Astrocyte (in vitro differentiated cells and primary cell): Measurements from ENCODE around the gene CACNA1C. TPM values are rescaled to one million over a fixed set of nuclear protein-coding genes. Genes with fewer than 3 reads are reported as not detected.

ENCODE experiments used
- DNase-seq: peaks from one replicate; pipeline ENCODE4 v3.0.0-alpha.2; 2010; ENCODE audit warnings: low read depth
- FAIRE-seq: peaks from 2 replicates; lab custom pipeline; 2011; peaks lifted over from hg19 to GRCh38; lab: Jason Lieb, UNC
- H2AFZ ChIP-seq: 2 replicates; pipeline ENCODE4 v1.6.0; 2012; ENCODE audit warnings: low read depth, low read length, inconsistent platforms
- H3K27ac ChIP-seq: 2 replicates; pipeline ENCODE4 v1.5.1; 2011; ENCODE audit warnings: low read depth, low read length, inconsistent platforms
- H3K27me3 ChIP-seq: 2 replicates; pipeline ENCODE4 v1.6.0; 2011; ENCODE audit warnings: low read length, inconsistent platforms; ENCODE audit not compliant: insufficient read depth
- H3K36me3 ChIP-seq: 2 replicates; pipeline ENCODE4 v1.5.1; 2011; ENCODE audit warnings: low read length, inconsistent platforms; ENCODE audit not compliant: insufficient read depth
- H3K4me1 ChIP-seq: 2 replicates; pipeline ENCODE4 v1.5.1; 2011; ENCODE audit warnings: low read length, inconsistent platforms; ENCODE audit not compliant: insufficient read depth
- H3K4me2 ChIP-seq: 2 replicates; pipeline ENCODE4 v1.6.0; 2012; ENCODE audit warnings: low read length, inconsistent platforms
- H3K4me3 ChIP-seq: 2 replicates; pipeline ENCODE4 v1.5.1; 2011; ENCODE audit warnings: low read depth, mild to moderate bottlenecking, low read length, inconsistent platforms; ENCODE audit not compliant: insufficient read depth
- H3K79me2 ChIP-seq: 2 replicates; pipeline ENCODE4 v1.6.0; 2012; ENCODE audit warnings: mild to moderate bottlenecking, low read length, inconsistent platforms; ENCODE audit not compliant: insufficient read depth
- H3K9ac ChIP-seq: 2 replicates; pipeline ENCODE4 v1.6.0; 2012; ENCODE audit warnings: mild to moderate bottlenecking, low read length, inconsistent platforms
- H3K9me3 ChIP-seq: 2 replicates; pipeline ENCODE4 v1.5.1; 2012; ENCODE audit warnings: low read depth, mild to moderate bottlenecking, low read length, inconsistent platforms; ENCODE audit not compliant: insufficient read depth
- H4K20me1 ChIP-seq: 2 replicates; pipeline ENCODE4 v1.6.0; 2012; ENCODE audit warnings: low read length, inconsistent platforms; ENCODE audit not compliant: insufficient read depth
- H3K27ac Mint-ChIP-seq: one replicate; pipeline ENCODE4 v1.8.0; 2021; ENCODE audit warnings: mild to moderate bottlenecking, mixed read lengths; ENCODE audit not compliant: unreplicated experiment
- H3K27me3 Mint-ChIP-seq: one replicate; pipeline ENCODE4 v1.8.0; 2021; ENCODE audit warnings: low read depth, mixed read lengths; ENCODE audit not compliant: unreplicated experiment
- H3K36me3 Mint-ChIP-seq: one replicate; pipeline ENCODE4 v1.8.0; 2021; ENCODE audit warnings: low read depth, mixed read lengths; ENCODE audit not compliant: unreplicated experiment
- H3K4me1 Mint-ChIP-seq: one replicate; pipeline ENCODE4 v1.8.0; 2021; ENCODE audit warnings: low read depth, mixed read lengths; ENCODE audit not compliant: unreplicated experiment
- H3K4me3 Mint-ChIP-seq: one replicate; pipeline ENCODE4 v1.8.0; 2021; ENCODE audit warnings: mild to moderate bottlenecking, moderate library complexity, mixed read lengths; ENCODE audit not compliant: unreplicated experiment
- H3K9me3 Mint-ChIP-seq: one replicate; pipeline ENCODE4 v1.8.0; 2021; ENCODE audit warnings: mild to moderate bottlenecking, mixed read lengths; ENCODE audit not compliant: unreplicated experiment
- EZH2 ChIP-seq: IDR thresholded peaks from 2 replicates; pipeline ENCODE4 v1.6.1; 2012; ENCODE audit warnings: mild to moderate bottlenecking, low read length, inconsistent platforms; ENCODE audit not compliant: insufficient read depth
- total RNA-seq: library from RNA; stranded (reverse); gene quantifications from 2 replicates; pipeline ENCODE4 v1.2.1, GENCODE V29; 2021
- TF ChIP-seq, protein P1 (sequence below): IDR thresholded peaks from 2 replicates; pipeline ENCODE4 v1.5.1; 2011; ENCODE audit warnings: low read depth, mild to moderate bottlenecking, inconsistent platforms, low read length, moderate library complexity; ENCODE audit not compliant: insufficient read depth

The CACNA1C gene
- total RNA-seq, 1 donor from 2014 or later = 2.1 TPM

DNA sequence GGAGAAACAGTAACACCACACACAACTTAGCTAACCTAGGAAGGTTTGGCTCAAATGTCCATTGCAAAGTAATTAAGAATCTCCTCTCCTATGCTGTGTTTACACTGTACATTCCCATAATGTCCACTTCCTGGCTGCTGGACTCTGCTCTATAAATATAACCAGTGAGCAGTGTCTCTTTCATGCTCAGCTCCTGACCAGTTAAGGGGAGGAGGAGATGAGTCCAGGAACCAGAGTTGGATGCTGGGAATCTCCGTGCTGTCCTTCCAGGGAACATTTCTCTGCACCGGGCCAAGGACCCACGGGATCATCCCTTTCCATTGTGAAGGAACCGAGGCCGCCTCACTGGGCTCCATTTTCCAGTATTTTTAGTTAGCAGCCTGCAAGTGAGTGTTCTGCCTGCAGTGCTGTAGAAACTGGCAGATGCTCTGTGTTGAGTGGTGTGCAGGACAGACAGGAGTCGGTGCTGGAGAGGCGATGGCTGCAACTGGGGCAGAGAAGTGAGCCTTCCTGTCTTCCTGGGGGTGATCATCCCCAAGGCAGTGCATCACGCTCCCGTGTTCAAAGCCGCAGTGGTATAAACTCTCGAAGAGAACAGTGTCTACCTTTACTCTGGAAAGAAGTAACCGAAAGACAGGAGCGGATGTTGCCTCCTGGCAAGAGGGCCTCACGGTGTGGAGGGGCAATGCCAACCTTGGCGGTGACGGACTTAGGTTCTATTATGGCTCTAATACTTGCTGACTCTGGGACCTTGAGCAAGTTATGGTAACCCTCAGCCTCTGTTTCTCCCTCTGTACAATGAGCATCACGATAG, 195.5 kb downstream of the CACNA1C start:
- DNase-seq = peak; percentile 59
- no peaks in the 10 kb centered on the region for H3K36me3 Mint-ChIP-seq
- Histone ChIP-seq H3K27ac (no peak overlapping the region), H3K36me3 (no peaks in the 10 kb centered on the region), H4K20me1 (no peaks in the 10 kb centered on the region), H3K9me3 (no peaks in the 10 kb centered on the region), H3K4me1 (peaks cover 27% of the 10 kb centered on the region), H2AFZ (peak overlapping the region; percentile 23), H3K4me3 (no peak overlapping the region), H3K4me2 (peak overlapping the region; percentile 42), H3K9ac (no peak overlapping the region), H3K27me3 (no peaks in the 10 kb centered on the region), H3K79me2 (no peaks in the 10 kb centered on the region)
- peak; percentile 9 for FAIRE-seq
- H3K27me3 Mint-ChIP-seq = peaks cover 22% of the 10 kb centered on the region
- TF ChIP-seq, protein P1, sequence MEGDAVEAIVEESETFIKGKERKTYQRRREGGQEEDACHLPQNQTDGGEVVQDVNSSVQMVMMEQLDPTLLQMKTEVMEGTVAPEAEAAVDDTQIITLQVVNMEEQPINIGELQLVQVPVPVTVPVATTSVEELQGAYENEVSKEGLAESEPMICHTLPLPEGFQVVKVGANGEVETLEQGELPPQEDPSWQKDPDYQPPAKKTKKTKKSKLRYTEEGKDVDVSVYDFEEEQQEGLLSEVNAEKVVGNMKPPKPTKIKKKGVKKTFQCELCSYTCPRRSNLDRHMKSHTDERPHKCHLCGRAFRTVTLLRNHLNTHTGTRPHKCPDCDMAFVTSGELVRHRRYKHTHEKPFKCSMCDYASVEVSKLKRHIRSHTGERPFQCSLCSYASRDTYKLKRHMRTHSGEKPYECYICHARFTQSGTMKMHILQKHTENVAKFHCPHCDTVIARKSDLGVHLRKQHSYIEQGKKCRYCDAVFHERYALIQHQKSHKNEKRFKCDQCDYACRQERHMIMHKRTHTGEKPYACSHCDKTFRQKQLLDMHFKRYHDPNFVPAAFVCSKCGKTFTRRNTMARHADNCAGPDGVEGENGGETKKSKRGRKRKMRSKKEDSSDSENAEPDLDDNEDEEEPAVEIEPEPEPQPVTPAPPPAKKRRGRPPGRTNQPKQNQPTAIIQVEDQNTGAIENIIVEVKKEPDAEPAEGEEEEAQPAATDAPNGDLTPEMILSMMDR = no peak
- TF ChIP-seq EZH2 = no peak
- no peak overlapping the region for H3K4me3 Mint-ChIP-seq
- H3K4me1 Mint-ChIP-seq = peaks cover 23% of the 10 kb centered on the region
- no peak overlapping the region for H3K27ac Mint-ChIP-seq
- H3K9me3 Mint-ChIP-seq = no peaks in the 10 kb centered on the region

DNA sequence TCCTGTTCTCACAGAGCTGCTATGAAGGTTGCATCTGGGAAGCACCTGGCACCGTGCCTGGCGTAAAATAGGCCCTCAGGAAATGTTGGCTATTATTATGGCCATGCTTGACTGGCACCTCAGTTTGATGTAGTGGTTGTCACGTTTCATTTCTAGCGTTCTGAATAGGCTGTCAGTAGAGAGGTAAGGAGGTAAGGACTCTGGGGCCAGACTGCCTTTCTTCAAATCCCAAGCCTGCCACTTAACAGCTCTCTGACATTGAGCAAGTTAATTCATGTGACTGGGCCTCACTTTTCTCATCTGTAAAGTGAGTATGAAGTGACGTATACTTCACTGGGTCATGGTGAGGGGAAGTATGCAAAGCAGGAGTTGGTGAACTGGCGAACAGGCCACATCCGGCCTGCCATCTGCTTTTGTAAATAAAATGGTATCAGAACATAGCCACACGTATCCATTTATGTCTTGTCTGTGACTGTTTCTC, 196.2 kb downstream of the CACNA1C start:
- no peaks in the 10 kb centered on the region for H3K36me3 ChIP-seq
- TF ChIP-seq, protein P1 = no peak
- no peak for TF ChIP-seq EZH2
- H3K27me3 ChIP-seq = no peaks in the 10 kb centered on the region
- H3K4me1 Mint-ChIP-seq = peaks cover 17% of the 10 kb centered on the region
- no peaks in the 10 kb centered on the region for H3K79me2 ChIP-seq
- peaks cover 21% of the 10 kb centered on the region for H3K4me1 ChIP-seq
- no peaks in the 10 kb centered on the region for H3K9me3 ChIP-seq
- H3K27me3 Mint-ChIP-seq = peaks cover 25% of the 10 kb centered on the region
- H3K27ac Mint-ChIP-seq = no peak overlapping the region
- H2AFZ ChIP-seq = no peak overlapping the region
- DNase-seq (no peak), FAIRE-seq (peak; percentile 58)
- no peak overlapping the region for H3K4me3 ChIP-seq
- no peak overlapping the region for H3K9ac ChIP-seq
- H4K20me1 ChIP-seq = no peaks in the 10 kb centered on the region
- H3K27ac ChIP-seq = no peak overlapping the region
- H3K36me3 Mint-ChIP-seq = no peaks in the 10 kb centered on the region
- no peak overlapping the region for H3K4me3 Mint-ChIP-seq
- H3K4me2 ChIP-seq = peak overlapping the region; percentile 42
- no peaks in the 10 kb centered on the region for H3K9me3 Mint-ChIP-seq

DNA sequence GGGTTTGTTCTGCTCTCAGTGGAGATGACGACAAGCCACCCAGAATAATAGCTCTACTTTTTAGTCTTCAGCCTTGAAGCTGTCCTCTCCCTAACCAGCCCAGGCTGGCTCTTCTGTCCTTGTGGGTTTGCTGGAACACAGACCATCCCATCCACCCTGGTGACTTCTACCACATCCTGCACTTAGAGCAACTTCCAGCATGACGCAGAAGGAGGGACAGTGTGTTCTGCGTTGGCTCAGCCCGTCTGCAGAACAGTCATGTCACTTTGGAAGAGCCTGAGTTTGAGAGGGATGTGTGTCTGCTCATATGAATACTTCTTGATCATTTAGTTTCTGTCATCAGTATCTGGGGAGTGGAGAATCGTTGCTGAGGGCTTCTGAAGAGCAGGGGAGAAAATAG, 198.0 kb downstream of the CACNA1C start:
- H3K4me1 ChIP-seq = peaks cover 9% of the 10 kb centered on the region
- Mint-ChIP-seq H3K4me3 (no peak overlapping the region), H3K27ac (no peak overlapping the region), H3K4me1 (peaks cover 2% of the 10 kb centered on the region), H3K27me3 (peaks cover 26% of the 10 kb centered on the region), H3K9me3 (peaks cover 2% of the 10 kb centered on the region), H3K36me3 (no peaks in the 10 kb centered on the region)
- H3K36me3 ChIP-seq = no peaks in the 10 kb centered on the region
- H3K27ac ChIP-seq = no peak overlapping the region
- H3K4me3 ChIP-seq = no peak overlapping the region
- no peak overlapping the region for H2AFZ ChIP-seq
- FAIRE-seq (no peak), DNase-seq (no peak)
- no peak overlapping the region for H3K4me2 ChIP-seq
- H3K27me3 ChIP-seq = no peaks in the 10 kb centered on the region
- no peak overlapping the region for H3K9ac ChIP-seq
- H3K79me2 ChIP-seq = no peaks in the 10 kb centered on the region
- peaks cover 2% of the 10 kb centered on the region for H3K9me3 ChIP-seq
- H4K20me1 ChIP-seq = no peaks in the 10 kb centered on the region
- TF ChIP-seq, protein P1 = no peak
- TF ChIP-seq EZH2 = no peak
